K562 (cell line): ENCODE measurements around the gene FAM174C. TPM values are rescaled to one million over a fixed set of nuclear protein-coding genes. Genes with fewer than 3 reads are reported as not detected.
A peak's percentile ranks its signal among the peaks of the same experiment; 100 is the strongest.

ENCODE experiments used
- GATAD2B ChIP-seq: fragments of 450-650 bp; IDR thresholded peaks from 2 replicates; pipeline ENCODE4 v1.6.1; 2017; ENCODE audit warnings: mild to moderate bottlenecking, borderline replicate concordance
- NBN ChIP-seq: fragments of 450-650 bp; IDR thresholded peaks from 2 replicates; pipeline ENCODE4 v1.6.1; 2016; ENCODE audit warnings: low read depth, mild to moderate bottlenecking
- NFIC ChIP-seq: fragments of 450-650 bp; IDR thresholded peaks from 2 replicates; pipeline ENCODE4 v1.6.1; 2017; ENCODE audit warnings: mild to moderate bottlenecking, inconsistent platforms
- NR4A1 ChIP-seq, 2 experiments: fragments of 250-450 bp in 1 of 2; fragments of 450-650 bp in 1 of 2; sonication (Bioruptor Pico) in 1 of 2; IDR thresholded peaks; 2 replicates each; pipeline versions ENCODE4 v1.4.0 to v1.6.1; 2016 to 2020; ENCODE audit warnings: mild to moderate bottlenecking in 2 of 2, missing compliant biosample characterization in 1 of 2, missing genetic modification characterization in 1 of 2, moderate library complexity in 1 of 2
- POLR2AphosphoS5 ChIP-seq: IDR thresholded peaks from 2 replicates; pipeline ENCODE4 v1.6.1; 2011; ENCODE audit warnings: mild to moderate bottlenecking, low read depth, low read length, moderate library complexity; ENCODE audit not compliant: control insufficient read depth, insufficient read depth
- RBBP5 ChIP-seq: fragments of 200-600 bp; sonication (generic); IDR thresholded peaks from 2 replicates; pipeline ENCODE4 v1.6.1; 2012; ENCODE audit warnings: borderline replicate concordance, mild to moderate bottlenecking, low read length, control low read depth, inconsistent platforms; ENCODE audit not compliant: insufficient read depth, poor library complexity, severe bottlenecking
- YY1 ChIP-seq, 3 experiments: IDR thresholded peaks; 2 replicates each; pipeline ENCODE4 v1.6.1; 2011; ENCODE audit warnings: low read length in 2 of 3, mild to moderate bottlenecking in 2 of 3, moderate library complexity in 2 of 3, borderline replicate concordance in 1 of 3, control low read depth in 1 of 3, low read depth in 1 of 3; ENCODE audit not compliant: insufficient read depth in 3 of 3, insufficient replicate concordance in 2 of 3, control insufficient read depth in 1 of 3, insufficient read length in 1 of 3; ENCODE audit errors: extremely low read depth in 1 of 3
- polyA plus RNA-seq, 8 experiments: library from polyadenylated mRNA; depleted of rRNA in 4 of 8; stranded (reverse) in 5 of 8; unstranded in 3 of 8; fragments of >200 nt; fragmentation: Nextera tagmentation in 2 of 8; fragmentation: Illumina TruSeq in 1 of 8; extraction: Ambion mirVana in 2 of 8; extraction: Trizol in 1 of 8; gene quantifications; 2 replicates each; pipeline versions ENCODE4 v1.2.1 to v1.2.3, GENCODE V29; 2011 to 2014; ENCODE audit warnings: inconsistent platforms in 1 of 8, missing spikeins in 1 of 8
- total RNA-seq, 7 experiments: library from RNA; depleted of rRNA in 6 of 7; stranded (reverse); fragments of >200 nt in 6 of 7; fragmentation: Illumina TruSeq in 2 of 7; extraction: Trizol in 2 of 7; gene quantifications; 2 replicates each; pipeline versions ENCODE4 v1.2.1 to v1.2.3, GENCODE V29; 2011 to 2021; ENCODE audit warnings: low replicate concordance in 1 of 7
- TF ChIP-seq, protein P1 (sequence below): fragments of 250-450 bp; sonication (Bioruptor Pico); IDR thresholded peaks from 2 replicates; pipeline ENCODE4 v1.8.0; 2021; ENCODE audit warnings: borderline replicate concordance, mild to moderate bottlenecking, moderate library complexity; ENCODE audit not compliant: poor library complexity, severe bottlenecking
- TF ChIP-seq, protein P2 (sequence below): fragments of 250-450 bp; sonication (Bioruptor Pico); IDR thresholded peaks from 2 replicates; pipeline ENCODE4 v1.4.0; 2020; ENCODE audit warnings: mild to moderate bottlenecking
- TF ChIP-seq, protein P3 (sequence below): fragments of 450-650 bp; IDR thresholded peaks from 2 replicates; pipeline ENCODE4 v1.7.1; 2018; ENCODE audit warnings: mild to moderate bottlenecking, low read depth; ENCODE audit not compliant: partially characterized antibody
- TF ChIP-seq, protein P4 (sequence below), 2 experiments: fragments of 450-650 bp; IDR thresholded peaks; 2 replicates each; pipeline ENCODE4 v1.6.1; 2016
- TF ChIP-seq, protein P5 (sequence below): fragments of 150-350 bp; conservative IDR thresholded peaks from 2 replicates; pipeline ENCODE4 v1.6.1; 2014; ENCODE audit warnings: low read length
- TF ChIP-seq, protein P6 (sequence below): sonication (generic); formaldehyde crosslinking; IDR thresholded peaks from 2 replicates; pipeline ENCODE4 v1.5.0; 2020; ENCODE audit warnings: missing genetic modification reagents

Gene FAM174C
- total and polyA plus RNA-seq, 9 of the 15 experiments (the other 6 are each of a cell fraction or from before 2014, with no cell fraction given) = 0.66 to 89.6 (median 20.3) TPM

DNA sequence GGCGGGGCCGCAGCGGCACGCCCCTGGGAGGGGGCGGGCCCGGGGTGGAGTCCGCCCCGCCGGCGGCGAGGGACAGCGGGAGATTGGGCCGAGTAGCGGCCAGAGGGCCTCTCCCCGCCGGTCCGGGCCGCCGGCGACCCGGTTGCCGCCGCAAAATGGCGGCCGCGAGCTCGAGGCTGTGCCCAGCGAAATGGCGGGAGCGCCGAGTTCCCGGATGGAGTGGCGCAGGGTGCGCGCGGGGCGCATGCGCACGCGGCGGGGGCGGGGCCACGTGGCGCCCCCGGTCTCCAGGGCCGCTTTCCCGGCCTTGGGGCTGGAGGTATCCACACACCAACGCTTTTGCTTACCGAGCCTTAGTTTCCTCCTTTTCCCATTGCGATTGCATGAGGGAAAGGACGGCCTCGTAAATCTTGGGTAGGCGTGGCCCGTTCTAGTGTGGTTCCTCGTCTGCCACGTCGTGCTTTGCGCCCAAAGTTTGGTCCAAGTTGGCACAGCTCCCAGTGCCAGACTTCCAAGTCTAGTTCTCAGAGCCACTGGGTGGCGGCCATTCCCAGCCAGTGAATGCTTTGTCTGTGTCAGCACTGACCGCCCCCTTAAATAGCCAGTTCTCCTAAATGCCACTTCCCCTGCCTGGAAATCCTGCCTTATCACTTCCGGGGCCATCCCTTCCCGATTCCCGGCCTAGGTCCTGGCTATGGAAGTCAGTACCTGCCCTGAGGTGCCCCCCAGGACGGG, 5.7 kb upstream of the FAM174C start (continued):
- TF ChIP-seq, protein P1, sequence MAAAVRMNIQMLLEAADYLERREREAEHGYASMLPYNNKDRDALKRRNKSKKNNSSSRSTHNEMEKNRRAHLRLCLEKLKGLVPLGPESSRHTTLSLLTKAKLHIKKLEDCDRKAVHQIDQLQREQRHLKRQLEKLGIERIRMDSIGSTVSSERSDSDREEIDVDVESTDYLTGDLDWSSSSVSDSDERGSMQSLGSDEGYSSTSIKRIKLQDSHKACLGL (CRISPR knock-in tag) = peak; percentile 79
- TF ChIP-seq NR4A1 (CRISPR knock-in tag; IDR thresholded peaks at IDR 0.05) (no peak; the same call in 1 of the 2 replicates), NR4A1 (tag; IDR thresholded peaks at IDR 0.05) (peak; percentile 39; the same call in 1 of the 2 replicates), NFIC (peak; percentile 74), GATAD2B (peak; percentile 98), NBN (0 out of 2 replicates have a peak, but pooled peaks have one; percentile 28), POLR2AphosphoS5 (peak; percentile 66), RBBP5 (peak; percentile 82), YY1 (IDR thresholded peaks at IDR 0.05; ENCODE audit: borderline replicate concordance in 1 of 3, control insufficient read depth in 1 of 3, extremely low read depth in 1 of 3, insufficient read depth in 3 of 3, insufficient read length in 1 of 3, insufficient replicate concordance in 2 of 3, low read depth in 1 of 3, low read length in 2 of 3) (peak; percentile 97 to 99 (median 99))
- TF ChIP-seq, protein P2, sequence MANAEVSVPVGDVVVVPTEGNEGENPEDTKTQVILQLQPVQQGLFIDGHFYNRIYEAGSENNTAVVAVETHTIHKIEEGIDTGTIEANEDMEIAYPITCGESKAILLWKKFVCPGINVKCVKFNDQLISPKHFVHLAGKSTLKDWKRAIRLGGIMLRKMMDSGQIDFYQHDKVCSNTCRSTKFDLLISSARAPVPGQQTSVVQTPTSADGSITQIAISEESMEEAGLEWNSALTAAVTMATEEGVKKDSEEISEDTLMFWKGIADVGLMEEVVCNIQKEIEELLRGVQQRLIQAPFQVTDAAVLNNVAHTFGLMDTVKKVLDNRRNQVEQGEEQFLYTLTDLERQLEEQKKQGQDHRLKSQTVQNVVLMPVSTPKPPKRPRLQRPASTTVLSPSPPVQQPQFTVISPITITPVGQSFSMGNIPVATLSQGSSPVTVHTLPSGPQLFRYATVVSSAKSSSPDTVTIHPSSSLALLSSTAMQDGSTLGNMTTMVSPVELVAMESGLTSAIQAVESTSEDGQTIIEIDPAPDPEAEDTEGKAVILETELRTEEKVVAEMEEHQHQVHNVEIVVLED = peak; percentile 67
- TF ChIP-seq, protein P3, sequence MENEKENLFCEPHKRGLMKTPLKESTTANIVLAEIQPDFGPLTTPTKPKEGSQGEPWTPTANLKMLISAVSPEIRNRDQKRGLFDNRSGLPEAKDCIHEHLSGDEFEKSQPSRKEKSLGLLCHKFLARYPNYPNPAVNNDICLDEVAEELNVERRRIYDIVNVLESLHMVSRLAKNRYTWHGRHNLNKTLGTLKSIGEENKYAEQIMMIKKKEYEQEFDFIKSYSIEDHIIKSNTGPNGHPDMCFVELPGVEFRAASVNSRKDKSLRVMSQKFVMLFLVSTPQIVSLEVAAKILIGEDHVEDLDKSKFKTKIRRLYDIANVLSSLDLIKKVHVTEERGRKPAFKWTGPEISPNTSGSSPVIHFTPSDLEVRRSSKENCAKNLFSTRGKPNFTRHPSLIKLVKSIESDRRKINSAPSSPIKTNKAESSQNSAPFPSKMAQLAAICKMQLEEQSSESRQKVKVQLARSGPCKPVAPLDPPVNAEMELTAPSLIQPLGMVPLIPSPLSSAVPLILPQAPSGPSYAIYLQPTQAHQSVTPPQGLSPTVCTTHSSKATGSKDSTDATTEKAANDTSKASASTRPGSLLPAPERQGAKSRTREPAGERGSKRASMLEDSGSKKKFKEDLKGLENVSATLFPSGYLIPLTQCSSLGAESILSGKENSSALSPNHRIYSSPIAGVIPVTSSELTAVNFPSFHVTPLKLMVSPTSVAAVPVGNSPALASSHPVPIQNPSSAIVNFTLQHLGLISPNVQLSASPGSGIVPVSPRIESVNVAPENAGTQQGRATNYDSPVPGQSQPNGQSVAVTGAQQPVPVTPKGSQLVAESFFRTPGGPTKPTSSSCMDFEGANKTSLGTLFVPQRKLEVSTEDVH = peak; percentile 22
- TF ChIP-seq, protein P4, sequence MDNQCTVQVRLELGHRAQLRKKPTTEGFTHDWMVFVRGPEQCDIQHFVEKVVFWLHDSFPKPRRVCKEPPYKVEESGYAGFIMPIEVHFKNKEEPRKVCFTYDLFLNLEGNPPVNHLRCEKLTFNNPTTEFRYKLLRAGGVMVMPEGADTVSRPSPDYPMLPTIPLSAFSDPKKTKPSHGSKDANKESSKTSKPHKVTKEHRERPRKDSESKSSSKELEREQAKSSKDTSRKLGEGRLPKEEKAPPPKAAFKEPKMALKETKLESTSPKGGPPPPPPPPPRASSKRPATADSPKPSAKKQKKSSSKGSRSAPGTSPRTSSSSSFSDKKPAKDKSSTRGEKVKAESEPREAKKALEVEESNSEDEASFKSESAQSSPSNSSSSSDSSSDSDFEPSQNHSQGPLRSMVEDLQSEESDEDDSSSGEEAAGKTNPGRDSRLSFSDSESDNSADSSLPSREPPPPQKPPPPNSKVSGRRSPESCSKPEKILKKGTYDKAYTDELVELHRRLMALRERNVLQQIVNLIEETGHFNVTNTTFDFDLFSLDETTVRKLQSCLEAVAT (IDR thresholded peaks at IDR 0.05) = peak; percentile 32 to 44; a peak in 2 of 4 replicates
- TF ChIP-seq, protein P5, sequence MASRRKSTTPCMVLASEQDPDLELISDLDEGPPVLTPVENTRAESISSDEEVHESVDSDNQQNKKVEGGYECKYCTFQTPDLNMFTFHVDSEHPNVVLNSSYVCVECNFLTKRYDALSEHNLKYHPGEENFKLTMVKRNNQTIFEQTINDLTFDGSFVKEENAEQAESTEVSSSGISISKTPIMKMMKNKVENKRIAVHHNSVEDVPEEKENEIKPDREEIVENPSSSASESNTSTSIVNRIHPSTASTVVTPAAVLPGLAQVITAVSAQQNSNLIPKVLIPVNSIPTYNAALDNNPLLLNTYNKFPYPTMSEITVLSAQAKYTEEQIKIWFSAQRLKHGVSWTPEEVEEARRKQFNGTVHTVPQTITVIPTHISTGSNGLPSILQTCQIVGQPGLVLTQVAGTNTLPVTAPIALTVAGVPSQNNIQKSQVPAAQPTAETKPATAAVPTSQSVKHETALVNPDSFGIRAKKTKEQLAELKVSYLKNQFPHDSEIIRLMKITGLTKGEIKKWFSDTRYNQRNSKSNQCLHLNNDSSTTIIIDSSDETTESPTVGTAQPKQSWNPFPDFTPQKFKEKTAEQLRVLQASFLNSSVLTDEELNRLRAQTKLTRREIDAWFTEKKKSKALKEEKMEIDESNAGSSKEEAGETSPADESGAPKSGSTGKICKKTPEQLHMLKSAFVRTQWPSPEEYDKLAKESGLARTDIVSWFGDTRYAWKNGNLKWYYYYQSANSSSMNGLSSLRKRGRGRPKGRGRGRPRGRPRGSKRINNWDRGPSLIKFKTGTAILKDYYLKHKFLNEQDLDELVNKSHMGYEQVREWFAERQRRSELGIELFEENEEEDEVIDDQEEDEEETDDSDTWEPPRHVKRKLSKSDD = peak; percentile 86; the same call in 1 of the 2 replicates
- TF ChIP-seq, protein P6, sequence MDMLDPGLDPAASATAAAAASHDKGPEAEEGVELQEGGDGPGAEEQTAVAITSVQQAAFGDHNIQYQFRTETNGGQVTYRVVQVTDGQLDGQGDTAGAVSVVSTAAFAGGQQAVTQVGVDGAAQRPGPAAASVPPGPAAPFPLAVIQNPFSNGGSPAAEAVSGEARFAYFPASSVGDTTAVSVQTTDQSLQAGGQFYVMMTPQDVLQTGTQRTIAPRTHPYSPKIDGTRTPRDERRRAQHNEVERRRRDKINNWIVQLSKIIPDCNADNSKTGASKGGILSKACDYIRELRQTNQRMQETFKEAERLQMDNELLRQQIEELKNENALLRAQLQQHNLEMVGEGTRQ = peak; percentile 54; the same call in 1 of the 2 replicates
